HepG2 (cell line): ENCODE results near the gene DNAJC5. TPM values are rescaled to one million over a fixed set of nuclear protein-coding genes. Genes with fewer than 3 reads are reported as not detected.

ENCODE experiments used
- CBX2 ChIP-seq, 2 experiments: fragments of 200-600 bp in 1 of 2; sonication (generic); formaldehyde crosslinking in 1 of 2; IDR thresholded peaks; 2 replicates each; pipeline versions ENCODE4 v1.7.0 to v1.8.1; 2018 to 2022; ENCODE audit warnings: low read depth in 2 of 2, low read length in 1 of 2, mild to moderate bottlenecking in 1 of 2, missing genetic modification reagents in 1 of 2
- CEBPZ ChIP-seq: IDR thresholded peaks from 2 replicates; pipeline ENCODE4 v1.6.1; 2012; ENCODE audit warnings: low read length, improper control_type of control experiment
- KDM6A ChIP-seq: IDR thresholded peaks from 2 replicates; pipeline ENCODE4 v1.6.1; 2016; ENCODE audit warnings: low read depth
- KLF16 ChIP-seq, 2 experiments: sonication (generic) in 1 of 2; formaldehyde crosslinking in 1 of 2; IDR thresholded peaks; 2 replicates each; pipeline versions ENCODE4 v1.6.1 to v1.8.0; 2016 to 2023; ENCODE audit warnings: missing genetic modification reagents in 2 of 2, missing compliant biosample characterization in 1 of 2
- NCOA5 ChIP-seq: sonication (generic); formaldehyde crosslinking; IDR thresholded peaks from 2 replicates; pipeline ENCODE4 v1.4.0; 2020; ENCODE audit warnings: missing genetic modification reagents
- NFE2L1 ChIP-seq: sonication (generic); formaldehyde crosslinking; IDR thresholded peaks from 2 replicates; pipeline ENCODE4 v1.4.0; 2020; ENCODE audit warnings: missing genetic modification reagents, mild to moderate bottlenecking, borderline replicate concordance
- SNAI1 ChIP-seq: sonication (generic); formaldehyde crosslinking; IDR thresholded peaks from 2 replicates; pipeline ENCODE4 v1.5.0; 2020; ENCODE audit warnings: mild to moderate bottlenecking, missing genetic modification reagents, borderline replicate concordance
- ZIK1 ChIP-seq: sonication (generic); formaldehyde crosslinking; IDR thresholded peaks from 2 replicates; pipeline ENCODE4 v1.5.0; 2020; ENCODE audit warnings: mild to moderate bottlenecking, low read depth, missing genetic modification reagents, borderline replicate concordance
- ZKSCAN8 ChIP-seq: IDR thresholded peaks from 2 replicates; pipeline ENCODE4 v1.6.1; 2016; ENCODE audit warnings: borderline replicate concordance, missing genetic modification reagents, missing compliant biosample characterization
- ZNF138 ChIP-seq: sonication (generic); formaldehyde crosslinking; IDR thresholded peaks from 2 replicates; pipeline ENCODE4 v1.5.0; 2020; ENCODE audit warnings: mild to moderate bottlenecking, low read depth, missing genetic modification reagents
- ZNF235 ChIP-seq: sonication (generic); formaldehyde crosslinking; IDR thresholded peaks from 2 replicates; pipeline ENCODE4 v1.8.1; 2023; ENCODE audit warnings: mild to moderate bottlenecking, missing genetic modification reagents, borderline replicate concordance
- ZNF256 ChIP-seq: sonication (generic); formaldehyde crosslinking; conservative IDR thresholded peaks from 2 replicates; pipeline ENCODE4 v1.4.0; 2020; ENCODE audit warnings: missing genetic modification reagents
- ZNF337 ChIP-seq: sonication (generic); formaldehyde crosslinking; IDR thresholded peaks from 2 replicates; pipeline ENCODE4 v1.5.1; 2020; ENCODE audit warnings: missing genetic modification reagents, low read depth, mild to moderate bottlenecking, borderline replicate concordance
- ZNF33A ChIP-seq: sonication (generic); formaldehyde crosslinking; IDR thresholded peaks from 2 replicates; pipeline ENCODE4 v1.5.1; 2020; ENCODE audit warnings: missing genetic modification reagents, mild to moderate bottlenecking, moderate library complexity, borderline replicate concordance
- ZNF44 ChIP-seq: sonication (generic); formaldehyde crosslinking; IDR thresholded peaks from 2 replicates; pipeline ENCODE4 v1.5.1; 2020; ENCODE audit warnings: mild to moderate bottlenecking, missing genetic modification reagents
- ZNF576 ChIP-seq: sonication (generic); formaldehyde crosslinking; IDR thresholded peaks from 2 replicates; pipeline ENCODE4 v1.4.0; 2020; ENCODE audit warnings: mild to moderate bottlenecking, missing genetic modification reagents
- ZNF589 ChIP-seq: sonication (generic); formaldehyde crosslinking; conservative IDR thresholded peaks from 2 replicates; pipeline ENCODE4 v1.8.0; 2022; ENCODE audit warnings: mild to moderate bottlenecking, moderate library complexity, missing genetic modification reagents
- ZNF780A ChIP-seq: sonication (generic); formaldehyde crosslinking; IDR thresholded peaks from 2 replicates; pipeline ENCODE4 v1.8.0; 2022; ENCODE audit warnings: mild to moderate bottlenecking, missing genetic modification reagents, moderate library complexity
- ZNF788 ChIP-seq: sonication (generic); formaldehyde crosslinking; IDR thresholded peaks from 2 replicates; pipeline ENCODE4 v1.5.0; 2020; ENCODE audit warnings: mild to moderate bottlenecking, missing genetic modification reagents, borderline replicate concordance
- polyA plus RNA-seq, 8 experiments: library from polyadenylated mRNA; depleted of rRNA in 3 of 8; stranded (reverse) in 7 of 8; unstranded in 1 of 8; fragments of >200 nt; fragmentation: Illumina TruSeq in 4 of 8; extraction: Trizol in 4 of 8; gene quantifications; 2 replicates each; pipeline versions ENCODE4 v1.2.1 to v1.2.3, GENCODE V29; 2011 to 2016; ENCODE audit warnings: low read depth in 4 of 8, missing spikeins in 1 of 8, mixed read lengths in 1 of 8; ENCODE audit not compliant: insufficient read depth in 1 of 8
- total RNA-seq, 5 experiments: library from RNA; depleted of rRNA; stranded (reverse); fragments of >200 nt; fragmentation: Illumina TruSeq; extraction: Trizol; gene quantifications; 2 replicates each; pipeline ENCODE4 v1.2.3, GENCODE V29; 2016; ENCODE audit warnings: low read depth in 1 of 5
- TF ChIP-seq, protein P1 (sequence below): sonication (generic); formaldehyde crosslinking; IDR thresholded peaks from 2 replicates; pipeline ENCODE4 v1.4.0; 2020; ENCODE audit warnings: missing genetic modification reagents
- TF ChIP-seq, protein P2 (sequence below): IDR thresholded peaks from 2 replicates; pipeline ENCODE4 v1.6.1; 2016; ENCODE audit warnings: missing biosample characterization, missing genetic modification reagents, low read depth

Gene DNAJC5
- total and polyA plus RNA-seq, 2 of the 13 experiments (the other 11 are each of a cell fraction or from before 2014, with no cell fraction given), result 42.8 to 64.5 TPM

DNA sequence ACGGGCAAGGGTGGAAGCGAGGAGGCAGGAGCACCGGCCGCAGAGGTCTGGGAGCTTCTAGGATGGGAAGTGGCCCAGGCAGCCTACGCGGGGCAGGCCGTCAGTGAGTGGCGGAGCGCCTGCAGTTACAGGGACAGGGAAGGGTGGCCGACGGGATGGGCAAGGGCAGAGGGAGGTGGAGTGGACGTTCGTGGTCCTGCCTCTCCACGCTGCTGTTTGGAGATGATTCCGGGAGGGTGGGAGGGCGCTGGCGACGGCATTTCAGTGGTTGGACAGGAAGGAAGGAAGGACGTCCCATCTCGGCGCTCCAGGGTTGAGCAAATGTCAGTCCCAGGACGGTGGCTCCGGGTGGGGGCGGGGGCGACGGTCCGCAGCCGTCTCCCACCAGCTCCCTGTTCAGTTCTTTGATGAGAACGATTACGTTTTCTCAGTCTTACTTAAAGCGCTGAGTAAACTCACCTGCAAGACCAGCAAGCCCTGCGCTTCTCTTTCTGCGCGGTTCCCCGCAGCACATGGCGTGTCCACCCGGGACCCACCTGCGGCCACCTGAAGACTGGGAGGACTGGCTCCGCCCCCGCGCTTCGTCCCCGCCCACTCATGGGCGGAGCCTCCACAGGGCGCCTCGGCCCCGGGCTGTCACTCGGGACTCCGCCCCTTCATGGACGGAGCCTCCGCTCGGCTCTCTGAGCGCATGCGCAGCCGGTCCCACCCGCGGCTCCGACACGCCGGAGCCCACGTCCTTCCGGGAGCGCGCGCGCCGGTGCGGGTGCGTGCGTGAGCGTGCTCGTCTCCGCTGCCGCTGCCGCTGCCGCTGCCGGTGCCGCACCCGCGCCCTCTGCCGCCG is at the start of gene DNAJC5 (continued):
- TF ChIP-seq ZKSCAN8 (CRISPR knock-in tag) (peak; percentile 47; the same call in 1 of the 2 replicates), NCOA5 (CRISPR knock-in tag) (no peak), ZNF138 (CRISPR knock-in tag) (peak; percentile 52; the same call in 1 of the 2 replicates), ZNF788 (CRISPR knock-in tag) (peak; percentile 79; the same call in 1 of the 2 replicates), ZNF44 (peak; percentile 78; the same call in 1 of the 2 replicates), KDM6A (CRISPR knock-in tag) (0 out of 2 replicates have a peak, but pooled peaks have one; percentile 36), SNAI1 (CRISPR knock-in tag) (0 out of 2 replicates have a peak, but pooled peaks have one; percentile 45), CEBPZ (no peak), ZNF235 (no peak), CBX2 (IDR thresholded peaks at IDR 0.05; ENCODE audit: low read depth, low read length) (no peak), CBX2 (CRISPR knock-in tag; IDR thresholded peaks at IDR 0.05; ENCODE audit: low read depth) (no peak), ZNF780A (CRISPR knock-in tag) (no peak), ZNF576 (no peak), ZNF337 (no peak), ZNF256 (CRISPR knock-in tag) (no peak), NFE2L1 (CRISPR knock-in tag) (no peak; the same call in 1 of the 2 replicates), ZNF33A (CRISPR knock-in tag) (no peak), KLF16 (CRISPR knock-in tag; IDR thresholded peaks at IDR 0.05) (peak in 1 of 2 experiments; percentile 92; a peak in 1 of 4 replicates), ZIK1 (CRISPR knock-in tag) (no peak), ZNF589 (CRISPR knock-in tag) (no peak)
- TF ChIP-seq, protein P1, sequence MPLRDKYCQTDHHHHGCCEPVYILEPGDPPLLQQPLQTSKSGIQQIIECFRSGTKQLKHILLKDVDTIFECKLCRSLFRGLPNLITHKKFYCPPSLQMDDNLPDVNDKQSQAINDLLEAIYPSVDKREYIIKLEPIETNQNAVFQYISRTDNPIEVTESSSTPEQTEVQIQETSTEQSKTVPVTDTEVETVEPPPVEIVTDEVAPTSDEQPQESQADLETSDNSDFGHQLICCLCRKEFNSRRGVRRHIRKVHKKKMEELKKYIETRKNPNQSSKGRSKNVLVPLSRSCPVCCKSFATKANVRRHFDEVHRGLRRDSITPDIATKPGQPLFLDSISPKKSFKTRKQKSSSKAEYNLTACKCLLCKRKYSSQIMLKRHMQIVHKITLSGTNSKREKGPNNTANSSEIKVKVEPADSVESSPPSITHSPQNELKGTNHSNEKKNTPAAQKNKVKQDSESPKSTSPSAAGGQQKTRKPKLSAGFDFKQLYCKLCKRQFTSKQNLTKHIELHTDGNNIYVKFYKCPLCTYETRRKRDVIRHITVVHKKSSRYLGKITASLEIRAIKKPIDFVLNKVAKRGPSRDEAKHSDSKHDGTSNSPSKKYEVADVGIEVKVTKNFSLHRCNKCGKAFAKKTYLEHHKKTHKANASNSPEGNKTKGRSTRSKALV (CRISPR knock-in tag), result no peak
- TF ChIP-seq, protein P2, sequence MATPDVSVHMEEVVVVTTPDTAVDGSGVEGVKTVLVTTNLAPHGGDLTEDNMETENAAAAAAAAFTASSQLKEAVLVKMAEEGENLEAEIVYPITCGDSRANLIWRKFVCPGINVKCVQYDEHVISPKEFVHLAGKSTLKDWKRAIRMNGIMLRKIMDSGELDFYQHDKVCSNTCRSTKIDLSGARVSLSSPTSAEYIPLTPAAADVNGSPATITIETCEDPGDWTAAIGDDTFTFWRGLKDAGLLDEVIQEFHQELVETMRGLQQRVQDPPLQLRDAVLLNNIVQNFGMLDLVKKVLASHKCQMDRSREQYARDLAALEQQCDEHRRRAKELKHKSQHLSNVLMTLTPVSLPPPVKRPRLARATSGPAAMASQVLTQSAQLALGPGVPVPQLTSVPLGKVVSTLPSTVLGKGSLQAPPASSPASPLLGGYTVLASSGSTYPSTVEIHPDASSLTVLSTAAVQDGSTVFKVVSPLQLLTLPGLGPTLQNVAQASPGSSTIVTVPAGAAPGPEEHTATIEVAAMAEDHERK (CRISPR knock-in tag), result peak; percentile 93
